ENCODE results near the gene PUS10.

- TF ChIP-seq CTCF (IDR thresholded peaks at IDR 0.05; ENCODE audit: borderline replicate concordance, extremely low read depth, low read length, poor library complexity, severe bottlenecking), result no peak
- no peak for TF ChIP-seq EZH2 (IDR thresholded peaks at IDR 0.05; ENCODE audit: borderline replicate concordance, low read depth, low read length, severe bottlenecking)
Measured at GRCh38 chr2:60976875-60977561, 41.0 kb downstream of the PUS10 start.

Data from DND-41 (cell line).